OCI-LY3 (cell line): ENCODE results near the gene LZTFL1.

Experiments used
- H2AFZ ChIP-seq: fragments of 200-600, 300-600 bp; shearing (Covaris generic); 2 replicates; pipeline ENCODE4 v1.6.0; 2014; ENCODE audit warnings: antibody characterized with exemption, low read depth, low read length
- H3K27ac ChIP-seq: fragments of 200-600, 300-600 bp; sonication (generic); 2 replicates; pipeline ENCODE4 v1.5.1; 2014; ENCODE audit warnings: mild to moderate bottlenecking, low read length, moderate library complexity, mixed read lengths
- H3K27me3 ChIP-seq: fragments of 200-600, 300-600 bp; sonication (generic); 2 replicates; pipeline ENCODE4 v1.6.1; 2014; ENCODE audit warnings: low read depth, low read length, mixed read lengths
- H3K36me3 ChIP-seq: fragments of 200-600, 300-600 bp; sonication (generic); replicated peaks from 2 replicates; pipeline ENCODE3; 2014; ENCODE audit warnings: low read depth, low read length, mixed read lengths
- H3K4me1 ChIP-seq: fragments of 300-600, 200-600 bp; sonication (generic); 2 replicates; pipeline ENCODE4 v1.6.1; 2014; ENCODE audit warnings: low read length, mixed read lengths
- H3K4me2 ChIP-seq: fragments of 200-600, 300-600 bp; sonication (generic); 2 replicates; pipeline ENCODE4 v1.6.1; 2014; ENCODE audit warnings: low read length, mixed read lengths
- H3K4me3 ChIP-seq: fragments of 300-600, 200-600 bp; sonication (generic); 2 replicates; pipeline ENCODE4 v1.5.1; 2014; ENCODE audit warnings: antibody characterized with exemption, mild to moderate bottlenecking, low read length, moderate library complexity
- H3K79me2 ChIP-seq: fragments of 300-600, 200-600 bp; shearing (Covaris generic); 2 replicates; pipeline ENCODE4 v1.6.1; 2014; ENCODE audit warnings: mild to moderate bottlenecking, low read length, mixed read lengths
- H3K9ac ChIP-seq: fragments of 300-600, 200-600 bp; shearing (Covaris generic); 2 replicates; pipeline ENCODE4 v1.6.0; 2014; ENCODE audit warnings: mild to moderate bottlenecking, low read length, moderate library complexity
- H3K9me3 ChIP-seq: fragments of 200-600, 300-600 bp; shearing (Covaris generic); 2 replicates; pipeline ENCODE4 v1.6.1; 2014; ENCODE audit warnings: low read length, mixed read lengths; ENCODE audit not compliant: insufficient read depth
- H4K20me1 ChIP-seq: fragments of 200-600, 300-600 bp; sonication (generic); 2 replicates; pipeline ENCODE4 v1.6.1; 2016; ENCODE audit warnings: low read length, mixed read lengths; ENCODE audit not compliant: insufficient read depth
- CTCF ChIP-seq: fragments of 200-600, 300-600 bp; sonication (generic); IDR thresholded peaks from 2 replicates; pipeline ENCODE4 v1.5.1; 2014; ENCODE audit warnings: antibody characterized with exemption, low read length, low read depth
- EZH2phosphoT487 ChIP-seq: fragments of 200-600 bp; shearing (Covaris generic); IDR thresholded peaks from 2 replicates; pipeline ENCODE4 v1.6.1; 2018; ENCODE audit warnings: antibody characterized with exemption, mixed run types, low read depth

LZTFL1 gene

GRCh38 chr3:45816544-45816943 is 25.4 kb downstream of the LZTFL1 start:
- Histone ChIP-seq H4K20me1 (no peaks in the 10 kb centered on the region), H3K27me3 (no peaks in the 10 kb centered on the region), H3K4me2 (no peak overlapping the region), H2AFZ (no peak overlapping the region), H3K4me3 (no peak overlapping the region), H3K9me3 (0 out of 2 replicates have a peak, but pooled peaks cover 3% of the 10 kb centered on the region), H3K27ac (no peak overlapping the region), H3K9ac (no peak overlapping the region), H3K36me3 (no peaks in the 10 kb centered on the region), H3K4me1 (no peaks in the 10 kb centered on the region), H3K79me2 (no peaks in the 10 kb centered on the region)
- TF ChIP-seq CTCF (no peak), EZH2phosphoT487 (no peak)

- H2AFZ ChIP-seq = no peak overlapping the region
- H3K9ac ChIP-seq = no peak overlapping the region
- H3K4me2 ChIP-seq = no peak overlapping the region
- no peaks in the 10 kb centered on the region for H4K20me1 ChIP-seq
- no peak overlapping the region for H3K4me3 ChIP-seq
- no peaks in the 10 kb centered on the region for H3K79me2 ChIP-seq
- TF ChIP-seq EZH2phosphoT487 (no peak), CTCF (no peak)
- H3K9me3 ChIP-seq = 0 out of 2 replicates have a peak, but pooled peaks cover 3% of the 10 kb centered on the region
- no peak overlapping the region for H3K27ac ChIP-seq
- H3K36me3 ChIP-seq = no peaks in the 10 kb centered on the region
- H3K4me1 ChIP-seq = no peaks in the 10 kb centered on the region
- H3K27me3 ChIP-seq = no peaks in the 10 kb centered on the region
Measured at GRCh38 chr3:45814322-45814721, 27.6 kb downstream of the LZTFL1 start.

- no peak overlapping the region for H3K27ac ChIP-seq
- H3K4me2 ChIP-seq = no peak overlapping the region
- no peak overlapping the region for H3K4me3 ChIP-seq
- H4K20me1 ChIP-seq = no peaks in the 10 kb centered on the region
- H3K9me3 ChIP-seq = no peaks in the 10 kb centered on the region
- no peak overlapping the region for H3K9ac ChIP-seq
- H3K36me3 ChIP-seq = no peaks in the 10 kb centered on the region
- H3K27me3 ChIP-seq = no peaks in the 10 kb centered on the region
- H3K4me1 ChIP-seq = no peaks in the 10 kb centered on the region
- no peak overlapping the region for H2AFZ ChIP-seq
- TF ChIP-seq EZH2phosphoT487 (no peak), CTCF (no peak)
- no peaks in the 10 kb centered on the region for H3K79me2 ChIP-seq
Measured at GRCh38 chr3:45807681-45808540, 34.0 kb downstream of the LZTFL1 start.

- H3K27ac ChIP-seq = no peak overlapping the region
- H3K36me3 ChIP-seq = no peaks in the 10 kb centered on the region
- no peak overlapping the region for H3K4me2 ChIP-seq
- H3K27me3 ChIP-seq = peaks cover under 1% of the 10 kb centered on the region; the same call in 1 of the 2 replicates
- no peak overlapping the region for H3K9ac ChIP-seq
- TF ChIP-seq EZH2phosphoT487 = no peak
- no peak for TF ChIP-seq CTCF
- H2AFZ ChIP-seq = no peak overlapping the region
- H3K9me3 ChIP-seq = no peaks in the 10 kb centered on the region
- H3K4me3 ChIP-seq = no peak overlapping the region
- no peaks in the 10 kb centered on the region for H3K4me1 ChIP-seq
- H4K20me1 ChIP-seq = no peaks in the 10 kb centered on the region
- H3K79me2 ChIP-seq = no peaks in the 10 kb centered on the region
Measured at GRCh38 chr3:45807133-45807532, 34.8 kb downstream of the LZTFL1 start.
